HL-60/S4 treated with retinoic acid at 250 ng/mL for 4 days and 3 days (cell line): ENCODE measurements around the gene LSG1.

Source experiments
- in situ Hi-C: fragments of 300-500 bp; cut with MboI; formaldehyde crosslinking; loops from 2 replicates; pipeline ENCODE4 v1.7.0; 2022; ENCODE audit warnings: low sequenced_read_pairs

The LSG1 gene

DNA sequence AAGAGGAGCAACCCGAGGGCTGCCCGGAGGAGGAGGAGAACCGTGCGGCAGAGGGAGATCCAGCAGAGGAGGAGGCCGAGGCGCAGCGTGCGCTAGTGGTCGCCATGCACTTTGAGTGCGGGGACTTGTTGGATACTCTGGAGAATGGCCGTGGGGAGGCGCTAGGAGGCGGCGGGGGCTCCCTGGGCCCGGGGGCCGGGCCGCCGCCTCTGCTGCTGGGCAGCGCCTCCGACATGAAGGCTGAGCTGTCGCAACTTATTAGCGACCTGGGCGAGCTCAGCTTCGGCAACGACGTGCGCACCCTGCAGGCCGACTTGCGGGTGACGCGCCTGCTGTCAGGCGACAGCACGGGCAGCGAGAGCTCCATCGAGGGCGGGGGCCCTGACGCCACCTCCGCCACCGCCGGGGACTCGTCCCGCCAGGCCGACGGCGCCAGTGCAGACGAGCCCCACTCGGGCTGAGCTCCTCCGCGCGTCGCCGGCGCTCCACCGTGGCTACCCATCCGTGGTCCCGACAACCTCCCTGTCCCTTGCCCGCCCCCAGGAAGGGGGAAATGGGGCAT is 15.7 kb upstream of the LSG1 start:
- in situ Hi-C loops = loop anchor here (10.0 kb wide), 2 partner anchors 427 to 577 kb away; no protein-coding TSS in a partner anchor

DNA sequence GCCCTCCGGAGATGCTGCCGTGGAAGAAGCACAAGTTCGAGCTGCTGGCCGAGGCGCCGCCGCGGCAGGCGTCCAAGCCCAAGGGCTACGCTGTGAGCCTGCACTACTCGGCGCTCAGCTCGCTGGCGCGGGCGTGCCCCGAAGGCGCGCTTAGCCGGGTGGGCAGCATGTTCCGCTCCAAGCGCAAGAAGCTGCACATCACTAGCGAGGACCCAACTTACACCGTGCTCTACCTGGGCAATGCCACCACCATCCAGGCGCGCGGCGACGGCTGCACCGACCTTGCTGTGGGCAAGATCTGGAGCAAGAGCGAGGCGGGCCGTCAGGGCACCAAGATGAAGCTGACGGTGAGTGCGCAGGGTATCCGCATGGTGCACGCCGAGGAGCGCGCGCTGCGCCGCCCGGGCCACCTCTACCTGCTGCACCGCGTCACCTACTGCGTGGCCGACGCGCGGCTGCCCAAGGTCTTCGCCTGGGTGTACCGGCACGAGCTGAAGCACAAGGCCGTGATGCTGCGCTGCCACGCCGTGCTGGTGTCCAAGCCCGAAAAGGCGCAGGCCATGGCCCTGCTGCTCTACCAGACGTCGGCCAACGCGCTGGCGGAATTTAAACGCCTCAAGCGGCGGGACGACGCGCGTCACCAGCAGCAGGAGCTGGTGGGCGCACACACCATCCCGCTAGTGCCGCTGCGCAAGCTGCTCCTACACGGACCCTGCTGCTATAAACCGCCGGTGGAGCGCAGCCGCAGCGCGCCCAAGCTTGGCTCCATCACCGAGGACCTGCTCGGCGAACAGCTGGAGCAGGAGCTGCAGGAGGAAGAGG is 15.0 kb upstream of the LSG1 start:
- in situ Hi-C loops = loop anchor here (10.0 kb wide), 2 partner anchors 428 to 578 kb away; no protein-coding TSS in a partner anchor

DNA sequence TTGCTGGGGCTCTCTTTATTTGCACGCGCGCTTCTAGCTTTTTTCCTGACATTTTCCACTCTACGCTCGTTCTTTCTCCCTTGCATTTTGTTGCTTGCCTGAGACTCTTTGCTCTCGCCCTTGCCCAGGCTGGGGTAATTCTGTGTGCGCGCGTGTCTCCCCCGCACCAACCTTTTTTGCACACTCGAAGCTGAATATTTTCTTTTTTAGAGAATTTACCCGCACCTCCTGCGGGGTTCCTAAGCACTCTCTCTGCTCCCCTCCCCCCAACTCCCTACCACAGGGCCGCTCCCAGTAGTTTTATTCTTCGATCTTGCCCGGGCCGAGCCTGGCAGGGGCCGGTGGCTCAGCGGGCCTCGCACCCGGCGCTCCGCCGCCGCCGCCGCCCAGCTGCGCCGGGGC is 14.4 kb upstream of the LSG1 start:
- in situ Hi-C loops = loop anchor here (10.0 kb wide), 2 partner anchors 428 to 578 kb away; no protein-coding TSS in a partner anchor

DNA sequence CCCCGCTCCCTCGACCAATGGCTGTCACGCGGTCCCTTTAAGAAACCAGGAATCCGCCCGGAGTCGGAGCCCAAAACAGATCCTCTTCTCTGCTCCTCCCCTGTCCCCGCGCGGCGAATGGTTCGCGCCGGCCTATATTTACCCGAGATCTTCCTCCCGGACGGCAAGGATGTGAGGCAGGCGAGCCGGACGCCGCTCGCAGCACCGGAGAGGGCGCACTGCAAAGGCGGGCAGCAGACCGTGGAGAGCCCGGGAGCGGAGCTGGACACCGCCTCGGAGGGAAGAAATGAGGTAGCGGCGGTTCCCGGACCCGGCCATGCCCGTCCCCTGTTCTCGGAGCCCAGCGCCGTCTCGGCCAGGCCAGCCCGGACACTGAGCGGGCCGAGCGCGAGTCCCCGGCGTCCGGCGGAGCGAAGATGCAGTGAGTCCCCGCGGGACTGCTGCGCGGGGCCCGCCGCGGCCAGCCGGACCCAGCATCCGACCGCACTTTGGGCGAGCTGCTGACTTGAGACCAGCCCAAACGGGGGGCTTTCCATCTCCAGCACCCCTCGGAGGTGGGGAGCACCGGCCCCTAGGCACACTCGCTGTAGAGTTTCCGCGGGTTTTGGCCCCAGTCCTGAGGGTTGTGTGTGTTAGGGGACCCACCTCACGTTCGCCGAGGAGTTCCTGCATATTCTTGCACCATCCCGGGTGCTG is 13.9 kb upstream of the LSG1 start, which contains the start of gene FAM43A:
Gene FAM43A, plus strand, starts transcription at position 166 of the 696 bp plus-strand sequence. CDS start 944 bp downstream, outside the sequence.
- in situ Hi-C loops = loop anchor here (10.0 kb wide), 2 partner anchors 429 to 579 kb away; no protein-coding TSS in a partner anchor

DNA sequence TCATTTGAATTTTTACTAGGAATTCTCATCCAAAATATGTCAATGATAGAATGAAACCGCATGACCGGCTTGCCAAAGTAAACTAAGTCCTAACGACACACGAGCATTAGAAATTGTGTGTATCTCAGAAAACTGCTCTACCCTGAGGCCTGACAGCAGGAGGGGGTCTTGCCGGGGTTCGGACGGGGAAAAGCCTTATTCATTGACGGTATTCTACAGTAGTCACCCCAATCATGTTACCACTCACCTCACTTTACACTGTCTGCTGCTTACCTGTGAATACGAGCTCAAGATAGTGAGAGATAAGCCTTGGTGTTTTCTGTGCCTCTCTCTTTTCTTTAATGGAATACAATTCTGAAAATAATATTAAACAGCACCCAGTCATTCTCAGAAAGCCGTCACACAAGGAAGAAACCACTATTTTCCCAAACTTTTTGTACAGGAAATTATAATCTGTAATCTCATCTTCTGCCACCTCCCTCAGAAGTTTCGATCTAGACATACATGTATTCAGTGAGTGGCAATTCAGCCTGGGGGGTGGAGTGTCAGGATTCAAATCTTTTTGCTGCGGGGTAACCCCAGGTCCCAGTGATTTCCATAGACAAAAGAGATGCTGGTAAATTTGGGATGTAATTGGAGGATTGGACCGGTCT is 13.2 kb upstream of the LSG1 start:
- in situ Hi-C loops = loop anchor here (10.0 kb wide), 2 partner anchors 430 to 580 kb away; no protein-coding TSS in a partner anchor

DNA sequence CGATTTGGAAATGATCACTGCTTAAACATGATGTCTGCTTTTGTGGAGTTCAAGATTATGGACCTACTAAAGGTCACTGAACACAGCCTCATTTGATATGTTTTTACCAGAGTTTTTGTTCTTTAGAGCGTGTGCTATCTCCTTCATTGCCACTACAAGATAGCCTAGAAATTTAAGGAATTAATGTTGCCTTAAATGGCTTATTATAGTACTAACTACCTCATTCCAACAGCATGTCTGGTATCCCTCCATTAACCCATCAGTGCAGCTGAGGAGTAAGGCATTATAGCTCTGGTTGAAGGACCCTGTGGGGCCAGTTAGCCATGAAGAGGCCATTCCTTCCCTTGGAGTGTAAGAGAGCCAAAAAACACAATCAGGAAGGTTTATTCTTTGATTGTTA is 11.4 kb upstream of the LSG1 start:
- in situ Hi-C loops = loop anchor here (10.0 kb wide), 2 partner anchors 431 to 581 kb away; no protein-coding TSS in a partner anchor

DNA sequence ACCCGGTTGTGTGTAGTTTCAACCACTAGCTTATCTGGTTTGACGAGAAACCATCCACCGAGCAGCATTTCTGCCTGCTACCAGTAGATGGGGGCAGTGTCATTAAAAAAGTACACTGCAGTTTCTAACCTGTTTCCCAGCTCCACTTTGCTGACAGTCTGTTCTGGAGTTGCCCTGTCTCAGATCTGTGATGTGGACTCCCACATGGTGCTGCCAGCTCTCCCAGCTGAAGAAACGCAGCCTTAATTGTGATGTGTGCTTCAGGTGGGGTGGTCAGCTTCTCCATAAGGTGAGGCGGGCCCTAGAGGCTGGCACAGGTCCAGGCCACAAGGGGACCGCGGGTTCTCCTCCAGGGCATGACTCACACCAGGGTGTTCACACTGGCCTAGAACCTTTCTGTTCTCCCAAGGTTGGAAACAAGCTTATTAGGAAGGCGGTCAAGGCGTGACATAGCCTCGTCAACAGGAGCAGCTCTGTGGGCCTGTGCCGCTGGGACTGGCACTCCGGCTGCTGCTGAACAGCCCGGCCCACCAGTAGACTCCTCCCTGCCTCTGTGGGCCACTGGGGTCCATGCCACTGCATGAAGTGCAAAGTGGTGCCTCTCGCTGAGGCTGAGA is 10.8 kb upstream of the LSG1 start:
- in situ Hi-C loops = loop anchor here (10.0 kb wide), 2 partner anchors 432 to 582 kb away; no protein-coding TSS in a partner anchor

DNA sequence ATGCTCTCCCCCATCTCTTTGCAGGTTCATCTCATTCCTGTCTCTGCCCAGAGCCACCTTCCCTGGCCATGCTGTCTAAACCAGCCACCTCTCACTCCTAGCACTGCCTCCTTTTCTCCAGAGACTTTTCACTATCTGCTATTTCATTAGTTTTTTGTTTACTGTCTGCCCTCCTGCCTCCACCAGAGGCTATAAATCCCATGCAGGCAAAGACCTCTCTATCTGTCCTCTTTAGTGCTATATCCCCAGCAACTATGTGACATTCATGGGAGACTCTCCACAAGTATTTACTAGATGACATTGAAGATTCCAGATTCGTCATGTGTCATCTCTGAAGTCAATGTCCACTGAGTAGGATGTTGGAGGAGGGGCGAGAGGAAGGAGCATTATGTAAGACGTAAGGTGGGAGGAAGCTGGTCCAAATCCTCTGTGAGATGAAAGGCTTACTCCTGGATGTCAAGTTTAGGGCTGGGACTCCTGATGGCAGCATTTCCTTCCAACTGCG is 10.2 kb upstream of the LSG1 start:
- in situ Hi-C loops = loop anchor here (10.0 kb wide), 2 partner anchors 433 to 583 kb away; no protein-coding TSS in a partner anchor

DNA sequence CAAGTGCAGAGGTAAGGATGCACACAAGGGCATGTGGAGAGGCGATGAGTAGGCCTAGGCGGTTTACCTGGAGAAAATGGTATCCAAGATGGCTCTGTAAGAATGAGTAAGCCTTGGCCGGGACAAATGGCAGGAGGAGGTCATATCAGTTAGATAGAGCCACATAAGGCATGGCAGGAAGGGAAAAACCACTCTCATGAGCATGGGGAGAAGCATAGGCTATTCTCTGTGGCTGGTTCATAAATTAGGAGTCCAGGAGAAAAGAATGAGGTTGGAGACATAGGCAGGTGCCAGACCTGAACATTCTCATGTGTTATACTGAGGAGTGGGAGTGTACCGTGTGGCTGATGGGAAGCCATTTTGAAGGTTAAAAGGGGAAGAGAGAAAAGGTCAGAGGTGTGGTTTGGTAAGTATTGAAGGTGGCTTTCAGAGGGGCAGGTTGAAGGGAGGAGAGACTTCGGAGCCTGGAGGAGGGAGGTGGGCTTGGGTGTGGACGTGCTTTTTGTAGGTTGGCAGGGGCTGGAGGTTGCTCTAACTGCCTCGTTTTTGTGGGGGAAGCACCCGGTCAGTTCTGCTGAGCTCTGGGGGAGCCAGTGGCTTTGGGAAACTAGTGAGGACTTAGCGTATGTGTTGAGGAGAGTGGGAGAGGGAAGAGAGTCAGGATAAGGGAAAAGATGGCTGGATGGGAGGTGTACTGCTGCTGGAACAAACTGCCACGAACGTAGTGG is 9.1 kb upstream of the LSG1 start:
- in situ Hi-C loops = loop anchor here (10.0 kb wide), 2 partner anchors 434 to 584 kb away; no protein-coding TSS in a partner anchor

DNA sequence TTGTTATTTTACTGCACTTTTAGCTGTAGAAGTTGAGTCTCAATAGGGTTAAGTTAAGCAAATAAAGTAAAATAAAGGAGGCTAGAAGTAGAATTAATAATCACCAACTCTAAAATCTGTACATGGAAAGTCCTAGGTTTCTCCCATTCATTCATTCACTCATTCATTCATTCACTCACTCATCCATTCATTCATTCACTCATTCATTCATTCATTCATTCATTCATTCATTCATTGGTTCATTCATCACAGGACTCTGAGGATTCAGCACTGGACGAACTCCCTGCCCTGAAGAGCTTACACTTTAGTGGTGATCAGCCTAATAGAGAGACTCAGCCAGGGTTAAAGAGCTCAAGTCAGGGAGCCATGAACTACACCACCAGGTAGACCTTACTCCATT is 4.5 kb upstream of the LSG1 start:
- in situ Hi-C loops = loop anchor here (10.0 kb wide), 1 partner anchor 868 kb away; the partner anchor contains the start of gene PPP1R2

DNA sequence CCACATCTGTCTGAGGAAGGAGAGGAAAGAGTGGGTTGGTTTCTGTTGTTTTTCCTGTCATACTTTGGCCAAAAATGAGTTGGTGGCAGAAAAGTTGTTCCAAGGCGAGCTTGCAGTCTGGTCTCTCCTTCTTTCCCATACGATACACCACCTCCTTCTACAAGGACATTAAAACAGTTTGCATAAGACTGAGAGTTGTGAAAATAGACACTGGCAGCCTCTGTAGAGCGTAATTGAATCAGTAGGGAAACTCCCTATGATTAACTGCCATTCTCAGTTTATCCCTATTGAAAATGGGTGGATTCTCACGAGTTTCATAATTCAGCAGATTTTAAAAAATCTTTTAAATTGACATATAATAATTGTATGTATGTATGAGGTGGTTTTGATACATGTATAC is 3.7 kb upstream of the LSG1 start:
- in situ Hi-C loops = loop anchor here (10.0 kb wide), 1 partner anchor 869 kb away; the partner anchor contains the start of gene PPP1R2

DNA sequence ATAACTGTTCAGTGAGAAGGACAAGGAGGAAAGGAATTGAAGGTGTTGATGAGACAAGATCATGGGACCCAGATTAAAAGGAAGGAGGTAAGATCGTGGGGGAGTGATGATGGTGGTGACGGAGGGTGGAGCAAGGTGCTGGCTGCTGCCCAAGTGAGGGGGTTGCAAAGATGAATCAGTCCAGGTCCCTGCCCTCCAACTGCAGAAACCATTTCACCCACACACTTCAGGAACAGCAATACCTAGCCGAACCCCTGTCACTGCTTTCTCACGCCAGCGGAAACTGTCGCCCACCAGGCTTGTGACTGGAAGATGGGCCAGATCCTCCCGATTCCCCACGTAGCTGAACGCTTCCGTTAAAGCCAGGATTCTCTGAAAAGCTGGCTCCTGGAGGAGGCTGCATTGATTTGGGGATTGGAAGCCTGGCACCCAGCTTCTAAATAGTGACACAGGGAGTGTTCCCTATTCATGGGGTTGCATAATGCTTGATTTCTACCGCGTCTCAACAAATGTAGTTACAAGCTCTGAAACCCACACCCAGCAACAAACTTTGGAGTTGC is 3.2 kb upstream of the LSG1 start:
- in situ Hi-C loops = loop anchor here (10.0 kb wide), 1 partner anchor 870 kb away; the partner anchor contains the start of gene PPP1R2

DNA sequence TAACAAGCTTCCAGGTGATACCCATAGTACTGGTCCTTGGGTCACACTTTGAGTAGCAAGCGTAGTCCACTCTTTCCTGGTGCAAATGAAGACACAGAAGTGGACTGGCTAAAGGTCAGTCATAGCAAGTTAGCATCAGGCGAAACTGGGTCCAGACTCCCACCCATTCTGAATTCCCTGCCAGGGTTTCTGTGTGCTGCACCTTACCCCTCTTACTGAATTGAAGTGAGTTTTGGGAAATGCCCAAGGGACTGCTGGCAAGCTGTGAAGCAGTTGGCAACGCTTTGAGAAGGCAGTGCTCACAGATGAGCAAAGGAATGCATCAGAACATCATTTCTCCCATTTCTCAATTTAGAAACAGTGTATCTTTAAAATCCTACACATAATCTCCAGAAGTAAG is 1.8 kb upstream of the LSG1 start:
- in situ Hi-C loops = loop anchor here (10.0 kb wide), 1 partner anchor 871 kb away; the partner anchor contains the start of gene PPP1R2

DNA sequence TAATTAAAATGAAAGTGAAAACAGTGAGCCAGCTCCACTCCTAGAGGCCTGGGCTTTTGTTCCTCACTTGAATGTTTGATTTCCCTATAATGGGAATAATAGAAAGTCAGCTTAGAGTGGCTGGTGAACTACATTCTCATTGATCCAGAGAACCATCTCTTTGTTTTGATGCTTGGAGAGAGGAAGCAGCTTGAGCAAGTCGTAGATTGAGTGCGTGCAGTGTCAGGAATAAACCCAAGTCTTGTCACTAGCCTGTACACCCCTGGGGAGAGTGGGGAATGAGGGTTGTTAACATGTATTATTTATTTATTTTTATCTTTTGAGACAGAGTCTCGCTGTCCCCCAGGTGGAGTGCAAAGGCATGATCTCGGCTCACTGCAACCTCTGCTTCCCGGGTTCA is 885 bp upstream of the LSG1 start:
- in situ Hi-C loops = loop anchor here (10.0 kb wide), 1 partner anchor 872 kb away; the partner anchor contains the start of gene PPP1R2

DNA sequence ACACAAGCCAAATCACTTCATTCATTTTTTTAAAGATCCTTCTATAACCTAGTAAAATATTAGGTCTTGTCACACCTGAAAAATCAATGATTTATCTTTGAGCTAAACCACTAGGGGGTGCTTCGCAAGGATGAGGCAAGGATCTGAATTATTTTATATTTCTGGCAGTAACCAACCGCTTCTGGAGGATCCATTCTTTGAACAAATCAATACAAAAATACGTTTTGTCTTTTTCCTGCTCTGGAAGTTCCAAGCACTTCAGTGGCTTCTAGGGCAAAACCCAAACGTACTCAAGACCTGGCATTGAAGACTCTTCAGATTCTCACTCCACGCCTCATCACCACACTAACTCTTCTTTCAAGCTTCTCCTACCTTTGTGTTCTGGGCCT is 486 bp downstream of the LSG1 start:
- in situ Hi-C loops = loop anchor here (10.0 kb wide), 1 partner anchor 873 kb away; the partner anchor contains the start of gene PPP1R2

DNA sequence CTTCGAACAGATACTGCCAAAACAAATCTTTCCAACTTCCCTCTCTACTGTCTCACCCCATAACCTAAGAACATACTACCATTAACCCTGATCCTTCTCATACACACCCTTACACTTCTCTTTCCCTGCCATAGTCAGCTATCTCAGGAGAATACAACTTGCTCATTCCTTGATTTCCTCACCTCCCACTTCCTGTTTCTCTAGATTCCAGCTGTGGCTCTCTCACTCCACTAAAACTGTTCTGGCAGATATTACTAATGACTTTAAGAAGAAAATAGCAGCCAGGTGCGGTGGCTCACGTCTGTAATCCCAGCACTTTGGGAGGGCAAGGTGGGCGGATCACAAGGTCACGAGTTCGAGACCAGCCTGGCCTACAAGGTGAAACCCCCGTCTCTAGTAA is 4.6 kb downstream of the LSG1 start:
- in situ Hi-C loops = no loop called here

DNA sequence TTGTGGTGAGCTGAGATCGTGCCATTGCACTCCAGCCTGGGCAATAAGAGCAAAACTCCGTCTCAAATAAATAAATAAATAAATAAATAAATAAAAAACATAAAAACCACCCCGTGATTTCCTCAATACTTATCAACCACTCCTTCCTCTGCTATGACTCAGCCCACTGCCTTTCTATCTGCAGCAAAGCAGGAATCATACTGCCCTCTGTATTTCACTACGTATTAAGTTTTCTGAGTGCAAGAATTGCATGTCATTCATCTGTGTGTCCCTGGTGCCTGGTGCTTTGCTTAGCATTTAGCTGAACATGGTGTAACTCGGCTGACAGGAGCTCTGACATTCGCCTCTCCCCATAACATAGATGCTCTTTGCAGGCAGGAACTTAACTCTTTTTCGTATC is 7.1 kb downstream of the LSG1 start:
- in situ Hi-C loops = no loop called here

DNA sequence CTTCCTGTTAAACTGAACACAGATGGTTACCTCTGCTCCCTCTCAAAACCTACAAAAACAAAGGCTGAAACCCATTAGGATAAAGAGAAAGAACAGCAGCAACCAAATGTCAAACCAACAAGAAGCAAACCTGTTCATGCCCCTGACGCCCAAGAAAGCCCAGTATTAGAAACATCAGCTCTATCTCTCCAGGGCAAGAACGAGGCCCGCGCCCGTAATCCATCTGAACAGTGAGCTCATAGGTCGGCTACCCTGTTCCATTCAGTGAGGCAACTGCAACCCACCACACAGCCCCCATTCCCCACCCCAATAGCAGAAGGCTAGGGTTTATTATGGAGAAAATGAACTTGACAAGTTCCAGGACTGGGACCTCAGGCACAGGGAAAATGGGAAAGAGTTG is 10.0 kb downstream of the LSG1 start:
- in situ Hi-C loops = no loop called here

DNA sequence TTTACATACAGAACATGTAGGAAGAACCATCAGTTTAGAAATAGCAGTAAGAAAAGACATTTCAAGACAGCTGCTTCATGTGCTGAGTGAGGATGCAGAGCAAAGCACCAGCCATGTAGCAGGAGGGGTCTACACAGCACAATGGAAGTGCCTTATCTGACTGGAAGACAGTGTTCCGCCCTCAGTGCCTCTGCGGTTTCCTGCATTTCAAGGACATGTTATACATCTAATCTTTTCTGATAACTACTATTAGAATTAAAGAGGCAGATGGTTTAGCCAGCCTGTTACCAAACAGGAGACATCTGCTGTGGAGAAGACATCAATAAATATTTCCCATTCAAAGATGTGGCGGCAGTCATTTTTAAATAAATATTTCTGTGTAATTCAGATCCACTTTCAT is 10.6 kb downstream of the LSG1 start:
- in situ Hi-C loops = no loop called here
